Activated CD8-positive, alpha-beta T cell treated with anti-CD3 and anti-CD28 coated beads, Interleukin-2, amount 10 ng/mL, durations not matched to agents 7 days and 5 days (primary cell): ENCODE data around the gene KSR1. TPM values are rescaled to one million over a fixed set of nuclear protein-coding genes. Genes with fewer than 3 reads are reported as not detected.
"Not testable (repeated sequence)": the region's sequence is repeated elsewhere in the genome, so short reads cannot be mapped to it uniquely, and the experiment has no call there.

Experiments
- ATAC-seq: fragments of 150-1000 bp; cut with Tn5 transposase; one replicate; pipeline ENCODE4 v1.10.0; 2021; ENCODE audit warnings: moderate library complexity
- CTCF ChIA-PET: fragments of 350-600 bp; sonication (Branson Sonifier 250); formaldehyde crosslinking; loops from one replicate; lab custom pipeline; 2021; ENCODE audit warnings: antibody characterized with exemption; lab: Charles Lee
- POLR2A ChIA-PET: fragments of 350-600 bp; sonication (Branson Sonifier 250); formaldehyde crosslinking; loops from one replicate; lab custom pipeline; 2021; ENCODE audit warnings: antibody characterized with exemption; lab: Charles Lee
- DNase-seq: peaks from one replicate; pipeline ENCODE4 v3.0.0-alpha.2; 2020
- H3K27ac Mint-ChIP-seq: one replicate; pipeline ENCODE4 v1.8.0; 2021; ENCODE audit warnings: mild to moderate bottlenecking, mixed read lengths
- H3K27me3 Mint-ChIP-seq: one replicate; pipeline ENCODE4 v1.8.0; 2021; ENCODE audit warnings: low read depth, mixed read lengths
- H3K36me3 Mint-ChIP-seq: one replicate; pipeline ENCODE4 v1.8.0; 2021; ENCODE audit warnings: low read depth, mixed read lengths
- H3K4me1 Mint-ChIP-seq: one replicate; pipeline ENCODE4 v1.8.0; 2021; ENCODE audit warnings: low read depth, mixed read lengths
- H3K4me3 Mint-ChIP-seq: one replicate; pipeline ENCODE4 v1.8.0; 2021; ENCODE audit warnings: mild to moderate bottlenecking, mixed read lengths
- H3K9me3 Mint-ChIP-seq: one replicate; pipeline ENCODE4 v1.8.0; 2022; ENCODE audit warnings: mixed read lengths; ENCODE audit not compliant: insufficient read depth
- total RNA-seq, 2 experiments: library from RNA; stranded (reverse); gene quantifications; one replicate each; pipeline ENCODE4 v1.2.3, GENCODE V29; 2021

KSR1 gene
- total RNA-seq, 2 experiments from 2014 or later = 45.3 to 45.8 TPM

- no peaks in the 10 kb centered on the region for H3K9me3 Mint-ChIP-seq
- H3K27me3 Mint-ChIP-seq = no peaks in the 10 kb centered on the region
- ATAC-seq (no peak), DNase-seq (no peak)
- POLR2A ChIA-PET = no interaction called here
- peaks cover 39% of the 10 kb centered on the region for H3K36me3 Mint-ChIP-seq
- CTCF ChIA-PET = no interaction called here
- no peak overlapping the region for H3K27ac Mint-ChIP-seq
- H3K4me3 Mint-ChIP-seq = no peak overlapping the region
- peaks cover 29% of the 10 kb centered on the region for H3K4me1 Mint-ChIP-seq
These were observed 167.4 kb downstream of the KSR1 start for GRCh38 chr17:27623614-27624013.

GRCh38 chr17:27624539-27624938 is 168.3 kb downstream of the KSR1 start:
- ChIA-PET POLR2A (no interaction called here), CTCF (interaction anchor here (2.2 kb wide), 1 partner anchor 9 kb away, joined by 7 read pairs; no protein-coding TSS in a partner anchor)
- Mint-ChIP-seq H3K27me3 (no peaks in the 10 kb centered on the region), H3K4me1 (peaks cover 37% of the 10 kb centered on the region), H3K36me3 (peaks cover 41% of the 10 kb centered on the region), H3K4me3 (no peak overlapping the region), H3K27ac (no peak overlapping the region), H3K9me3 (no peaks in the 10 kb centered on the region)
- ATAC-seq (no peak), DNase-seq (no peak)

- Mint-ChIP-seq H3K36me3 (peaks cover 39% of the 10 kb centered on the region), H3K4me1 (peaks cover 40% of the 10 kb centered on the region), H3K9me3 (no peaks in the 10 kb centered on the region), H3K27ac (no peak overlapping the region), H3K4me3 (no peak overlapping the region), H3K27me3 (no peaks in the 10 kb centered on the region)
- CTCF ChIA-PET = interaction anchor here (0.9 to 2.2 kb wide), 3 partner anchors 11 to 29 kb away, joined by 3 to 7 read pairs (median 4); no protein-coding TSS in a partner anchor
- DNase-seq = no peak
- no peak for ATAC-seq
- POLR2A ChIA-PET = no interaction called here
These were observed 169.6 kb downstream of the KSR1 start for GRCh38 chr17:27625856-27626255.

- ATAC-seq (no peak), DNase-seq (no peak)
- peak overlapping the region; percentile 13 for H3K27ac Mint-ChIP-seq
- ChIA-PET POLR2A (no interaction called here), CTCF (no interaction called here)
- H3K9me3 Mint-ChIP-seq = no peaks in the 10 kb centered on the region
- H3K4me1 Mint-ChIP-seq = peaks cover 43% of the 10 kb centered on the region
- H3K27me3 Mint-ChIP-seq = no peaks in the 10 kb centered on the region
- no peak overlapping the region for H3K4me3 Mint-ChIP-seq
- H3K36me3 Mint-ChIP-seq = peaks cover 42% of the 10 kb centered on the region
These were observed 171.3 kb downstream of the KSR1 start for GRCh38 chr17:27627514-27627913.

DNA sequence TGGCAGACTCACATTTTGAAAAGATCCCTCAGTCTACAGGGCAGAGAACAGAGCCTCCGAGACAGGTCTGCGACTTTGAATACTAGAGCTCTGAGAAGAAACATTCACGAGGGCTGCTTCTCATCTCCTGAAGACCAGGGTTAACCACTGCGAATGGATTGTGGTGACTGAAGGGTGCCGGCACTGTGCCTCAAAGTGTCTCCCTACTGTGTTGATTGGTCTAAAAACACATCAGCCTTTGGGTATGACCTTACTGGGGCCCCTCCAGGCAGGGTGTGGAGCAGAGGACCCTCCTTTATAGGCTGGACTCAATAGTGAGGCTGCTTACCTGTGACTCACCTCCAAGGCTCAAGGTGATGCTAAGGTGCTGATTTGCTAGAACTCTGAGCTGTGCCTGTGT is 172.1 kb downstream of the KSR1 start:
- DNase-seq = peak; percentile 47
- Mint-ChIP-seq H3K36me3 (peaks cover 38% of the 10 kb centered on the region), H3K4me3 (no peak overlapping the region), H3K27me3 (no peaks in the 10 kb centered on the region), H3K9me3 (no peaks in the 10 kb centered on the region), H3K27ac (no peak overlapping the region), H3K4me1 (peaks cover 51% of the 10 kb centered on the region)
- CTCF ChIA-PET = interaction anchor here (1.2 to 1.9 kb wide), 2 partner anchors 29 to 391 kb away, joined by 4 to 7 read pairs; no protein-coding TSS in a partner anchor
- no peak for ATAC-seq
- POLR2A ChIA-PET = no interaction called here

- Mint-ChIP-seq H3K27ac (peak overlapping the region; percentile 54), H3K4me1 (peaks cover 59% of the 10 kb centered on the region), H3K36me3 (peaks cover 42% of the 10 kb centered on the region)
- ATAC-seq, DNase-seq, POLR2A ChIA-PET, H3K27me3 Mint-ChIP-seq, H3K4me3 Mint-ChIP-seq, H3K9me3 Mint-ChIP-seq: not testable (repeated sequence)
- CTCF ChIA-PET = interaction anchor here (0.7 to 1.9 kb wide), 4 partner anchors 20 to 392 kb away, joined by 4 to 7 read pairs (median 5); no protein-coding TSS in a partner anchor
These were observed 173.0 kb downstream of the KSR1 start for GRCh38 chr17:27629260-27629659.

DNA sequence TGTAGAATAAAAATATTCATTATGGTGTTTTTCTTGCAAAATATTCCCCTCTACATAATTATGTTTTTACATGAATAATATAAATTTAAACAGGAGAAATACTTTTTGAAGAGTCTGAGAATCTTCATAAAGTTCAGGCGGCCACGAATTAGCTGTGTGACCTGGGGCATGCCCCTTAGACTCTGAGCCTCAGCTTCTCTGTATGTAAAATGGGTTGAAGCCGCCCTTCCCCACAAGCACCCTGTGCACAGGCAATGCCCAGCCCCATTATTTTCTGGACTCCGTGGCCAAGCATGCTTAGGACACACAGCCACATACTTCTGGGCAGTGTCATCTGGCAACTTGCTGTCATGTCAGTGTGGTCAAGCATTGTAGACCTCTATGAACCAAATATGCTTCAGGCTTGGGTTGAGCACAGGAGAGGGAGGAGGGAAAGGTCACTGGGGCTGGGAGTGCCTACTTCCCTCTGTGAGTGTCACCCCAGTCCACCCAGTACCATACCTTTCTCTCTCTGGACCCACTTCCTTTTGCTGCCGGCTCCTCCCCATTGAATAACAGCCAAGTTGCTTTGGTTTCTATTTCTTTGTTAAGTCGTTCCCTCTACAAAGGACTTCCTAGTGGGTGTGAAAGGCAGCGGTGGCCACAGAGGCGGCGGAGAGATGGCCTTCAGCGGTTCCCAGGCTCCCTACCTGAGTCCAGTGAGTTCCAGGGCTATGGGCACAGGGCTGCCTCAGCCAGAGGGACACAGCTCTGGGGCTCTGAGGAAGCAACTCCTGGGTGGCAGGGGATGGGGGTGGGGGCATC is 174.6 kb downstream of the KSR1 start, which contains the start of gene LGALS9:
Gene LGALS9 (plus strand): TSS at position 582 of the 804 bp plus-strand sequence. CDS start 78 bp downstream, at position 660.
- ATAC-seq (peak; percentile 87), DNase-seq (peak; percentile 71)
- H3K4me1 Mint-ChIP-seq = peaks cover 70% of the 10 kb centered on the region
- no peaks in the 10 kb centered on the region for H3K27me3 Mint-ChIP-seq
- no peaks in the 10 kb centered on the region for H3K9me3 Mint-ChIP-seq
- CTCF ChIA-PET = interaction anchor here (0.7 to 1.6 kb wide), 4 partner anchors 21 to 279 kb away, joined by 3 to 6 read pairs (median 4); no protein-coding TSS in a partner anchor
- H3K4me3 Mint-ChIP-seq = peak within 1 kb of the TSS; percentile 92
- POLR2A ChIA-PET = interaction anchor here (0.7 to 1.2 kb wide), 3 partner anchors 10 to 336 kb away, joined by 3 to 5 read pairs (median 3); no protein-coding TSS in a partner anchor
- peak within 1 kb of the TSS; percentile 96 for H3K27ac Mint-ChIP-seq
- peaks cover 51% of the 10 kb centered on the region for H3K36me3 Mint-ChIP-seq

DNA sequence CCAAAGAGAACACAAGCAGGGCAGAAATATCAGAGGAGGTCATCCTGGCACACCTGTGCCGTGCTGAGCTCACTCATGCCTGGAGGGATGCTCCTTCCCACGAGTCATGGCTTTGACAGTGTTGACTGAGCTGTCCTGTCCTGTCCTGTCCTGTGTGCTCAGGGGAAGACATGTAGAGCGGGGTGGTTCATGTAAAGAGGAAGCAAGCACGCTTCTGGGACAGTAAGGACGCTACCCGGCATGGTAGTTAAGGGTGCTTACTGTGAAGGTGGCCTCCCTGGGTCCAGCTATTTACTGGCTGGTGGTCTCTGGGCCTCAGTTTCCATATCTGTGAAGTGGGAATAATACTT is 175.1 kb downstream of the KSR1 start:
- ChIA-PET CTCF (interaction anchor here (1.1 to 2.5 kb wide), 5 partner anchors 11 to 174 kb away, joined by 3 to 6 read pairs (median 4); no protein-coding TSS in a partner anchor), POLR2A (interaction anchor here (0.7 to 1.2 kb wide), 3 partner anchors 10 to 337 kb away, joined by 3 to 5 read pairs (median 3); no protein-coding TSS in a partner anchor)
- peak; percentile 73 for ATAC-seq
- no peaks in the 10 kb centered on the region for H3K9me3 Mint-ChIP-seq
- H3K27me3 Mint-ChIP-seq = no peaks in the 10 kb centered on the region
- DNase-seq = no peak
- peak overlapping the region; percentile 92 for H3K4me3 Mint-ChIP-seq
- peaks cover 74% of the 10 kb centered on the region for H3K4me1 Mint-ChIP-seq
- H3K27ac Mint-ChIP-seq = peak overlapping the region; percentile 96
- H3K36me3 Mint-ChIP-seq = peaks cover 52% of the 10 kb centered on the region

DNA sequence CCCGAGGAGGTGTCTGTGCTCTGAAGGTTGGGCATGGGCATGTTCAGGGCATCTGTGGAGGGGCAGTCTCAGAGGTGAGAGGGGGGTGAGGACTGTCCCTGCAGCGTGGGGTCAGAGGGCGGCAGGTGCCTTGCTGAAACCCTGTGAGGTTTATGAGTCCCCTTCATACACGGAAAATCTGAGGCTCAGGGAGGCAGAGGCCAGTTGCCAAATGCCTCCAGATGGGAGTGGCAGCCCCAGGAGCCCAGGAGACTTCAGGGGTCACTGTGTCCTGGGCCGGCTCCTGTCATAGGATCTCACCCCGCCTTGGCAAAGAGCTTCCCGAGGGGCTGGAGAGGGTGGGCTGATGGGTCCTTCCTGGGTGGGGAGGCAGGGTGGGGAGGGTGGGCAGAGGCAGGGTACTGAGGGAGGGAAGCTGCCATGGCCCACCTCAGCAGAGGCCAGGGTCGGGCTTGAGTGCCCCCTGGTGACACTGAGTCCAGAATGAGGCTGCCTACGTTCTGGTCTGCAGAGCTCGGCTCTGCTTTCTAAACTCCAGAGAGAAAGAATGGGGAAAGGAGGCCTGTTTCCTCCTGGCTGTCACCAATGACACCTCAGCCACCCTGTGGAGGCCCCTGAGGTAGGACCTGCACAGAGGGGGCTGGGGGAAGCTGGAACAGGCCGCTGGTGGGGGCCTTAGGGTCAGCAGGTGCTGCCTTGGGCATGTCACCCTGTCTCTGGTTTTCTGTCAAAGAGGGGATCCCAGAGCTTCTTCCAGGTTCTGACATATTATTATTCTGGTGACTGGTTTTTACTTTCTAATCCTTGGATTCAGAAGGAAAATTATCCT is 175.9 kb downstream of the KSR1 start:
- peak; percentile 13 for ATAC-seq
- Mint-ChIP-seq H3K4me3 (peak overlapping the region; percentile 92), H3K9me3 (no peaks in the 10 kb centered on the region), H3K27ac (peak overlapping the region; percentile 96), H3K4me1 (peaks cover 74% of the 10 kb centered on the region), H3K27me3 (no peaks in the 10 kb centered on the region), H3K36me3 (peaks cover 48% of the 10 kb centered on the region)
- ChIA-PET POLR2A (interaction anchor here (1.0 to 1.4 kb wide), 5 partner anchors 11 to 338 kb away, joined by 3 to 5 read pairs (median 3); no protein-coding TSS in a partner anchor), CTCF (interaction anchor here (1.1 to 3.7 kb wide), 6 partner anchors 11 to 173 kb away, joined by 3 to 16 read pairs (median 5); no protein-coding TSS in a partner anchor)
- peak; percentile 28 for DNase-seq

DNA sequence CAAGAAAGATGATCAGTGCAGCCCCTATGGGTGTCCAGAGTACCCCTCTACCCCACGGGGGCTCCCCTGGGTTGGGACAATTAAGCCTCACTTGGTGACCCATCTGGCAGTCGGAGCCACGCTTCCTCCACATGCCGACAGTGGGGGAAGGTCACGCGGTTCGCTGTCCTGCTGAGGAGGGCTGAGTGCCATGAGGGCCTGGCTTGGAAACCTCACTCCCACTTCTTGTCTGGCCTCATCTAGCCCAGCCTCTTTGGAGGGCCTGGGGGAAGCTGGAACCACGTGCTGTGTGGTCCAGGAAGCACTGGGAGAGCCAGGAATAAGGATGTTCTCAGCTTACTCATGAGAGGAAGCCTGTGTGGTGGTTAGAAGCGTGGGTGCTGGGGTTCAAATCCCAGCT is 176.5 kb downstream of the KSR1 start:
- H3K27ac Mint-ChIP-seq, H3K27me3 Mint-ChIP-seq, ATAC-seq, H3K9me3 Mint-ChIP-seq, DNase-seq: not testable (repeated sequence)
- CTCF ChIA-PET = interaction anchor here (0.5 to 3.7 kb wide), 9 partner anchors 12 to 313 kb away, joined by 3 to 16 read pairs (median 3); no protein-coding TSS in a partner anchor
- H3K4me1 Mint-ChIP-seq = peaks cover 68% of the 10 kb centered on the region
- POLR2A ChIA-PET = interaction anchor here (1.0 to 1.4 kb wide), 3 partner anchors 17 to 175 kb away, joined by 3 to 4 read pairs (median 3); no protein-coding TSS in a partner anchor
- peaks cover 44% of the 10 kb centered on the region for H3K36me3 Mint-ChIP-seq
- peak overlapping the region; percentile 92 for H3K4me3 Mint-ChIP-seq
